Panc1 (cell line): ENCODE measurements around the gene TRIO. TPM values are rescaled to one million over a fixed set of nuclear protein-coding genes. Genes with fewer than 3 reads are reported as not detected.

Experiments
- ATAC-seq: fragments of 200-7000 bp; cut with Tn5 transposase; 2 replicates; pipeline ENCODE4 v1.9.1; 2020; ENCODE audit warnings: mild to moderate bottlenecking, moderate library complexity
- BruUV-seq: library from RNA; stranded (reverse); fragments of 400-500 nt; replicated peaks from 2 replicates; lab custom pipeline; 2021; lab: Mats Ljungman, UMichigan
- CTCF ChIA-PET: fragments of 300-600 bp; sonication (Branson Sonifier 250); formaldehyde crosslinking; loops from one replicate; lab custom pipeline; 2022; ENCODE audit warnings: antibody characterized with exemption; lab: Charles Lee
- POLR2A ChIA-PET: fragments of 300-600 bp; sonication (Branson Sonifier 250); formaldehyde crosslinking; loops from one replicate; lab custom pipeline; 2022; ENCODE audit warnings: antibody characterized with exemption; lab: Charles Lee
- DNase-seq: peaks from one replicate; pipeline ENCODE4 v3.0.0-alpha.2; 2010; ENCODE audit warnings: low read depth, low spot score
- H3K27ac ChIP-seq: 2 replicates; pipeline ENCODE4 v1.5.1; 2011; ENCODE audit warnings: mild to moderate bottlenecking, low read length, inconsistent platforms
- H3K27me3 ChIP-seq: fragments of 200-500 bp; sonication (Bioruptor generic); 2 replicates; pipeline ENCODE4 v1.6.0; 2014; ENCODE audit warnings: low read length, inconsistent platforms; ENCODE audit not compliant: control insufficient read depth, insufficient read depth
- H3K36me3 ChIP-seq: fragments of 200-500 bp; sonication (Bioruptor generic); 2 replicates; pipeline ENCODE4 v1.5.1; 2014; ENCODE audit warnings: inconsistent platforms, mild to moderate bottlenecking, low read length, moderate library complexity; ENCODE audit not compliant: control insufficient read depth, insufficient read depth
- H3K4me1 ChIP-seq: 2 replicates; pipeline ENCODE4 v1.5.1; 2011; ENCODE audit warnings: inconsistent platforms, mild to moderate bottlenecking, low read length, moderate library complexity; ENCODE audit not compliant: control insufficient read depth, insufficient read depth
- H3K4me3 ChIP-seq, 2 experiments: 2 replicates each; pipeline ENCODE4 v1.5.1; 2011 to 2012; ENCODE audit warnings: low read depth in 2 of 2, low read length in 2 of 2, mild to moderate bottlenecking in 2 of 2, inconsistent platforms in 1 of 2, moderate library complexity in 1 of 2
- H3K9me3 ChIP-seq: fragments of 200-500 bp; sonication (Bioruptor generic); 2 replicates; pipeline ENCODE4 v1.5.1; 2014; ENCODE audit warnings: low read depth, mild to moderate bottlenecking, inconsistent platforms, low read length, moderate library complexity; ENCODE audit not compliant: control insufficient read depth, insufficient read depth
- CTCF ChIP-seq: fragments of 450-650 bp; IDR thresholded peaks from 2 replicates; pipeline ENCODE4 v1.5.1; 2017; ENCODE audit warnings: mild to moderate bottlenecking
- POLR2AphosphoS5 ChIP-seq: IDR thresholded peaks from 2 replicates; pipeline ENCODE4 v1.6.1; 2012; ENCODE audit warnings: mild to moderate bottlenecking, low read depth, low read length, moderate library complexity
- SIN3A ChIP-seq: IDR thresholded peaks from 2 replicates; pipeline ENCODE4 v1.6.1; 2012; ENCODE audit warnings: low read depth, mild to moderate bottlenecking, low read length, moderate library complexity, borderline replicate concordance; ENCODE audit not compliant: insufficient read depth
- TCF7L2 ChIP-seq: IDR thresholded peaks from 2 replicates; pipeline ENCODE4 v1.6.1; 2011; ENCODE audit warnings: mild to moderate bottlenecking, low read depth, low read length, inconsistent platforms
- in situ Hi-C: cut with HindIII; loops from 2 replicates; pipeline ENCODE4 v1.10.0; 2016; ENCODE audit warnings: low sequenced_read_pairs, low pct_unique_long_range_greater_than_20kb
- intact Hi-C: fragments of 100-400 bp; cut with micrococcal nuclease; formaldehyde crosslinking; loops from one replicate; pipeline ENCODE4 v1.10.0; 2022; ENCODE audit not compliant: unreplicated experiment
- total RNA-seq: library from RNA; stranded (reverse); gene quantifications from one replicate; pipeline ENCODE4 v1.2.1, GENCODE V29; 2021; ENCODE audit not compliant: unreplicated experiment
- TF ChIP-seq, protein P1 (sequence below), 2 experiments: IDR thresholded peaks; 2 replicates each; pipeline ENCODE4 v1.6.1; 2011 to 2012; ENCODE audit warnings: low read depth in 2 of 2, control low read depth in 1 of 2, low read length in 1 of 2, mild to moderate bottlenecking in 1 of 2, moderate library complexity in 1 of 2; ENCODE audit not compliant: insufficient read depth in 1 of 2

TRIO gene
- total RNA-seq, 1 experiment from 2014 or later: 349 TPM

DNA sequence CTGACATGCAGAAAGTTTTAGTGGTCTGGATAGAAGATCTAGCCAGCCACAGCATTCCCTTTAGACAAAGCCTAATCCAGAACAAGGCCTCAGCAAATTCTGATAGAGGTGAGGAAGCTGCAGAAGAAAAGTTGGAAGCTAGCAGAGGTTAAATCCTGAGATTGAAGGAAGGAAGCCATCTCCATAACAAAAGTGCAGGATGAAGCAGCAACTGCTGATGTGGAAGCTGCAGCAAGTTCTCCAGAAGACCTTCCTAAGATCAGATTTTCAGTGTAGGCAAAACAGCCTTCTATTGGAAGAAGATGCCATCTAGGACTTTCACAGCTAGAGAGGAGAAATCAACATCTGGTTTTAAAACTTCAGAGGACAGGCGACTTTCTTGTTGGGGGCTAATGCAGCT lies 77.5 kb downstream of the TRIO start:
- intact Hi-C loops (no loop called here), in situ Hi-C loops (no loop called here)
- peaks cover 99% of the 10 kb centered on the region for H3K4me1 ChIP-seq
- no peaks in the 10 kb centered on the region for H3K27me3 ChIP-seq
- POLR2A ChIA-PET: no interaction called here
- H3K27ac ChIP-seq: peak overlapping the region; percentile 99
- TF ChIP-seq, protein P1, sequence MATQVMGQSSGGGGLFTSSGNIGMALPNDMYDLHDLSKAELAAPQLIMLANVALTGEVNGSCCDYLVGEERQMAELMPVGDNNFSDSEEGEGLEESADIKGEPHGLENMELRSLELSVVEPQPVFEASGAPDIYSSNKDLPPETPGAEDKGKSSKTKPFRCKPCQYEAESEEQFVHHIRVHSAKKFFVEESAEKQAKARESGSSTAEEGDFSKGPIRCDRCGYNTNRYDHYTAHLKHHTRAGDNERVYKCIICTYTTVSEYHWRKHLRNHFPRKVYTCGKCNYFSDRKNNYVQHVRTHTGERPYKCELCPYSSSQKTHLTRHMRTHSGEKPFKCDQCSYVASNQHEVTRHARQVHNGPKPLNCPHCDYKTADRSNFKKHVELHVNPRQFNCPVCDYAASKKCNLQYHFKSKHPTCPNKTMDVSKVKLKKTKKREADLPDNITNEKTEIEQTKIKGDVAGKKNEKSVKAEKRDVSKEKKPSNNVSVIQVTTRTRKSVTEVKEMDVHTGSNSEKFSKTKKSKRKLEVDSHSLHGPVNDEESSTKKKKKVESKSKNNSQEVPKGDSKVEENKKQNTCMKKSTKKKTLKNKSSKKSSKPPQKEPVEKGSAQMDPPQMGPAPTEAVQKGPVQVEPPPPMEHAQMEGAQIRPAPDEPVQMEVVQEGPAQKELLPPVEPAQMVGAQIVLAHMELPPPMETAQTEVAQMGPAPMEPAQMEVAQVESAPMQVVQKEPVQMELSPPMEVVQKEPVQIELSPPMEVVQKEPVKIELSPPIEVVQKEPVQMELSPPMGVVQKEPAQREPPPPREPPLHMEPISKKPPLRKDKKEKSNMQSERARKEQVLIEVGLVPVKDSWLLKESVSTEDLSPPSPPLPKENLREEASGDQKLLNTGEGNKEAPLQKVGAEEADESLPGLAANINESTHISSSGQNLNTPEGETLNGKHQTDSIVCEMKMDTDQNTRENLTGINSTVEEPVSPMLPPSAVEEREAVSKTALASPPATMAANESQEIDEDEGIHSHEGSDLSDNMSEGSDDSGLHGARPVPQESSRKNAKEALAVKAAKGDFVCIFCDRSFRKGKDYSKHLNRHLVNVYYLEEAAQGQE (IDR thresholded peaks at IDR 0.05; ENCODE audit: insufficient read depth in 1 of 2, low read depth in 2 of 2, low read length in 1 of 2): no peak
- TF ChIP-seq SIN3A: no peak
- TF ChIP-seq POLR2AphosphoS5: no peak
- TF ChIP-seq TCF7L2: no peak
- TF ChIP-seq CTCF: no peak
- no peaks in the 10 kb centered on the region for H3K9me3 ChIP-seq
- DNase-seq: no peak
- H3K4me3 ChIP-seq: no peak overlapping the region
- no peaks in the 10 kb centered on the region; the same call in 1 of the 2 replicates for H3K36me3 ChIP-seq
- CTCF ChIA-PET: interaction anchor here (0.5 to 0.7 kb wide), 2 partner anchors 38 to 76 kb away, joined by 3 to 6 read pairs; no protein-coding TSS in a partner anchor
- BruUV-seq: no TSS peak
- ATAC-seq: no peak

- H3K4me3 ChIP-seq: no peak overlapping the region
- in situ Hi-C loops (no loop called here), intact Hi-C loops (no loop called here)
- no TSS peak for BruUV-seq
- CTCF ChIA-PET: no interaction called here
- no peaks in the 10 kb centered on the region; the same call in 1 of the 2 replicates for H3K36me3 ChIP-seq
- H3K9me3 ChIP-seq: no peaks in the 10 kb centered on the region
- H3K4me1 ChIP-seq: peaks cover 99% of the 10 kb centered on the region
- DNase-seq (no peak), ATAC-seq (no peak)
- H3K27ac ChIP-seq: peak overlapping the region; percentile 99
- no peaks in the 10 kb centered on the region for H3K27me3 ChIP-seq
- TF ChIP-seq POLR2AphosphoS5 (no peak; the same call in 1 of the 2 replicates), CTCF (no peak), TCF7L2 (no peak), SIN3A (no peak)
- TF ChIP-seq, protein P1 (IDR thresholded peaks at IDR 0.05; ENCODE audit: insufficient read depth in 1 of 2, low read depth in 2 of 2, low read length in 1 of 2): no peak
- POLR2A ChIA-PET: interaction anchor here (0.6 kb wide), 1 partner anchor 16 kb away, joined by 3 read pairs; no protein-coding TSS in a partner anchor
These were observed 78.6 kb downstream of the TRIO start for GRCh38 chr5:14221732-14222131.
